ENCODE data around the gene C1orf122.

The C1orf122 gene

DNA sequence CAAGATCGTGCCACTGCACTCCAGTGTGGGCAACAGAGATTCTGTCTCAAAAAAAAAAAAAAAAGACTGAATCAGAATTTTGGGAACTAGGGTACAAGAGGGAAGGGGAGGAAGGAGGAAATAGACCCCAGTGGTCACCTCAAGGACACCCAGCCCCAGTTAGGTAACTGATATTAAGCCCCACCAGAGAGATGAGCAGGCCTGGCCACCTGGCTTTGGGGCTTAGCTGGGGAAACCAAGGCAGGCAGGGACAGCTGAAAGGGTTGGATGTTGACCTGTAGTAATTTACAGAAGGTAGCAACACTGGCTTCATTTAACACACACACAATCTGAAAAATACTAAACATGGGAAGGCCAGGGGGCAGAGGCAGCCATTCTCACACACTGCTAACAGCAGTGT, 5.2 kb upstream of the C1orf122 start:
- DNase-seq = no peak

DNA sequence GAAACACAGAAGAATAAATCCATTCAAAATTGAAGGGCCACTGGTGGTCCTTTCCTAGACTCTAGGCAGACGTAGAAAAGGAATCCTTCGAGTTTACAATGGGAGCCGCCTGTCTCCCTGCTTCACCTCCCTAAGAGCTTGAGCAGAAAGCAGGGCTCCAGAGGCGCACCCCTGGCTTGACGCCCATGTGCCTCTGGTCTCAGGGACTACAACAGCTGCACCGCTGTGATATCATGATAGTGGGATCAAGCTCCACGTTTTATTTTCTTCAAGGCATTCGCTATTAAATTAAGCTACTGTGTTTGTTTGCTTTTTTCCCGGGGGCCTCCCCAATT, 403 bp upstream of the C1orf122 start:
- DNase-seq = no peak

DNA sequence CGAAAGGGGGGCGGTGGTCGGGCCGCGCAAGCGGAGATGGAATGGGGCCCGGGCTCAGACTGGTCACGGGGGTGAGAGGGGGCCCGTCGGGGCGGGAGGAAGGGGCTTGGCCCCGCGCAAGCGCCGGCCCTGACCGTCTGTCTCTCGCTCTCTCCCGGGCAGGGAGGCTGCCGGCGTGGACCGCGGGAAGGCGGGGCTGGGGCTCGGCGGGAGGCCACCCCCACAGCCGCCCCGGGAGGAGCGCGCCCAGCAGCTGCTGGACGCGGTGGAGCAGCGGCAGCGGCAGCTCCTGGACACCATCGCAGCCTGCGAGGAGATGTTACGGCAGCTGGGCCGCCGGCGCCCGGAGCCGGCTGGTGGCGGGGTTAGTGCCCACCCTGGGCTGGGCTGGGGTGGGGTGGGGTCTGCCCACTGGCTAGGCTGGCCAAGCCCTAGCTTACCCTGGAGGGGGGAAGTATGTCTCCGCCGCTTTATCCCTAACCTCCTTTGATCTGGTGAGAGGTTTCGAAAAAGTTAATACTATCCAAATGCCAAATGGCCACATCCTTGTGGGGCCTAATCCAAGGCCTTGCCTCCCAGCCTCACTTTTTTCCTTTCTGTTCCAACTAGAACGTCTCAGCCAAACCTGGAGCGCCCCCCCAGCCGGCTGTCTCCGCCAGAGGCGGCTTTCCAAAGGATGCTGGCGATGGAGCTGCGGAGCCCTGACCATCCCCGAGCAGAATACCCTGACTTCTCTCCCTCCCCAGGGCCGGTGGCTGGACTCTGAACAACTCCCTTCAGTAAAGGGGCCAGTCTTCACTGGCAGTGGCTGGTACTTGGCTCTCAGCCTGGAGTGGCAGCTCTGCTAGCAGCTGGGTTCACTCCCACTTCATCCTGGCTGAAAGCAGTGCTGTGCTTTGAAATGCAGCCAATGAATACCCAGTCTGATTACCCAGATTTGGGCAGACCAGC, 1.1 kb downstream of the C1orf122 start:
- peak; percentile 85 for DNase-seq

DNA sequence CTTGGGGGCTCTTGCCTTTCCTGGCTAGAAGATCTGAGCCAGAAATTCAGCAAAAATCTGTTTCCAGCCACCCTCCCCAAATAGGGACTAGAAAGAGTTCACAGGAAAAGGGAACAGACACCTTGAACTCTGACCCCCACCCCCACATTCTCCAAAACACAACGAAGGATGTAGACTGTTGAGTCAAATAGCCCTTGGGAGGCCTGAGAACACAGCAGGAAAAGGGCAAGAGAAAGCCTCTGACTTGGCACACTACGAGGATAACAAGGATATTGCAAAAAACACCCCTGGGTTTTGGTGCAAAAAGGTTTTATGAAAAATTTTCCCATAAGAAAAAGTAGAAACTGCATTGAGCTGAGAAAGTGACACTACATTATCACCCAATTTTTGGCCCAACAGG, 2.4 kb downstream of the C1orf122 start:
- no peak for DNase-seq

DNA sequence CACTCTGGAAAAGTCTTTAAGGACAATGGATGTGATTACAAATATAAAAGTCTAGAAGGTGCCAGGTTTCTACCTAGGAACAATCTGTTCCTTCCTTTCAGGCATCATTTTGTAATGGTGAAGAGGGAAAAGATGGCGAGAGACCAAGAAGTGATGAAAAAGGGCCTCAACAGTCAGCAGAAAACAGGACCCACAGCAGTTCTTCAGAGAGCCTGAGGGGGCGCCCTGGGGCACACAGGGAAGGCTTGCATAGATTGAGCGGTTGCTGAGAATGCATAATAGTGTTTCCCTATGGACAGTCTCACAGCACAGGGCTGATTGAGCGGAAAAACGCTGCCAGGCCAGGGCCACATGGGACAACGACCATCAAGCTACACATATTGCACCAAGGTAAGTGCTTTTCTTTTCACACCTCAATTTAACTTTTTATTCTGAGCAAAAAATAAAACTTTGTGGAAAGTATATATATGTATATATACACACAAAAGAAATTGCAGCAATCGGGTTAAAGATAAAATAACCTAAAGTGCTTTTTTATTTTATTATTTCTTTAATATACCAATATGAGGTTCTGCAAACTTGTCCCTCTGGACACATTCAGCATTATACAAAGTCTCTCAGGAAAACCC, 3.6 kb downstream of the C1orf122 start:
- peak; percentile 86 for DNase-seq

DNA sequence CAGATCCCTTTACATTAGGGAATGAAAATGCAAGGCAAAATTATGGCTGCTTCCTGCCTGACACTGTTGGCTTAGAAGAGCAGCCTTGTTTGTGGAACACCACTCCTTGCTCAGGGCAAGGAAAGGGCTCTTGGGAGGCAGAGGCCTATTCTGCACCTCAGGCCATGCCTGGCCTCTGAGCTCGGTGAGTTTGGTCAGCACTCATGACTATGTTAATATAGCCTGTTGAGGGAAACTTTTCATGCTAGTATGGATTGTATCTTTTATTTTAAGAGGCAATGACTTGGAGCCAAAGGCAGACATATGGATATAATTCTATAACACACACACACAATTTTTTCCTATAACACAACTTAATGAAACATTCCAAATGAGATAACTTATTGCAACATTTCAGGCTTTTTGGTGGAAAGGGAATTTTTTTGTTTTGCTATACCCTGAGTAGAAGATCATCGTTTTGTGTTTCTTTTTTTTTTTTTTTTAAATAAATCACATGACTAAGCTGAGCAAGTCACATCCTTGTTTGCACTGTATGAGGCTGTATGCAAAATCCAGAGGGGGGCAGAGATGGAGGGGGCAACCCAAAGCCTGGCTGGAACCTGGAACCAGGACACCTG, 6.0 kb downstream of the C1orf122 start:
- DNase-seq = no peak

DNA sequence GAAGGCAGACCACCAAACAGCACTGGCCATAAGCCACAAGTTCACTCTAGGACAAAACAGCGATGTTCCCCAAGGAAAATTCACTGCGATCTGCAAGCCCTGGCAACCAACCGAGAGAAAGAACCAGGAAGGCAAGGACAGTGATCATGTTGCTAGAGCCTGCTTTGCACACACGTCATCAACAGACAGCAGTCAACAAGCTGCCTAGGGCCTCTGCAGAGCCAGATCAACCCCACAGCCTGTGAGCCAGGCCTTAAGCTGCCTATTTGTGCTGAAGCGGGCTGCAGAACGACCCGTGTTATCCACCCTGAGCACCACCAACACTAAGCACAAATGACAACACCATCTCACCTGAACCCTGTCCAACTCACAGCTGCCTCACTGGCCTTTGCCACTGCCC, 6.7 kb downstream of the C1orf122 start:
- DNase-seq = no peak

DNA sequence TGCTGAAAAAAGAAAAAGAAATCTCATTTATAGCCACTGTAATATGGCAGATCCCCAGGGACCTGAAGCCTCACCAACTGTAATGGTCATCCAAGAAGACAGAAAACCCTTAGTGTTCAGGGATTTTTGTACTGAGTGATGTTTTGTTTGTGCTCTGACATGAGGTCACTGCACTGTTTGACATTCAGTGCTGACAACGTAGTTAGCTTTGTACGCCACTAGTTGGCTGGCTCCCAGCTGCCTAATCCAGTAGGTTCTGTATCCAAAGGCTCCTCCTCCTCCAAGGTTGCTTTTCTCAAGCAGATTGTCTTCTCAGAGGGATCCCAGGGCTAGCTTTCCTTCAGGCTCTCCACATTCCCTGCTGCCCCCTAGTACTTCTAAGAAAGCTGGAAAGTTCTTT, 9.9 kb downstream of the C1orf122 start:
- DNase-seq = no peak

DNA sequence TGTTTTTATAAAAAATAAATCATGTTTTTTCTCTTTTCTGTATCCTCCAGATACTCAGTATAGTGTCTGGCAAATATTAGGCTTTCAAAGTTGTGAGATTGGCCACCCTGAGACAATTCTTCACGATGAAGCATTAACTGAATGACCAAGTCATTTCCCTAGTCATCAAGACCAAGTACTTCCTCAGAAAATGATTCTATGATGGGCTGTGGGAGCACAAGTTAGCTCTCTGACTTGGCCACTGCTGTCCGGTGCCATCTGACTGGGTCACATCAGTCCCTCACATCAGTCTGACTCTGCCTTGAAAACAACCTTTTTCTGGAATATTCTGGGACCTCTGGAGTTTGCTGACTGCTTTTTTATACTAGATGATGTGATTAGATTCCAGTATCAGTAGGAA, 13.9 kb downstream of the C1orf122 start:
- DNase-seq = no peak

DNA sequence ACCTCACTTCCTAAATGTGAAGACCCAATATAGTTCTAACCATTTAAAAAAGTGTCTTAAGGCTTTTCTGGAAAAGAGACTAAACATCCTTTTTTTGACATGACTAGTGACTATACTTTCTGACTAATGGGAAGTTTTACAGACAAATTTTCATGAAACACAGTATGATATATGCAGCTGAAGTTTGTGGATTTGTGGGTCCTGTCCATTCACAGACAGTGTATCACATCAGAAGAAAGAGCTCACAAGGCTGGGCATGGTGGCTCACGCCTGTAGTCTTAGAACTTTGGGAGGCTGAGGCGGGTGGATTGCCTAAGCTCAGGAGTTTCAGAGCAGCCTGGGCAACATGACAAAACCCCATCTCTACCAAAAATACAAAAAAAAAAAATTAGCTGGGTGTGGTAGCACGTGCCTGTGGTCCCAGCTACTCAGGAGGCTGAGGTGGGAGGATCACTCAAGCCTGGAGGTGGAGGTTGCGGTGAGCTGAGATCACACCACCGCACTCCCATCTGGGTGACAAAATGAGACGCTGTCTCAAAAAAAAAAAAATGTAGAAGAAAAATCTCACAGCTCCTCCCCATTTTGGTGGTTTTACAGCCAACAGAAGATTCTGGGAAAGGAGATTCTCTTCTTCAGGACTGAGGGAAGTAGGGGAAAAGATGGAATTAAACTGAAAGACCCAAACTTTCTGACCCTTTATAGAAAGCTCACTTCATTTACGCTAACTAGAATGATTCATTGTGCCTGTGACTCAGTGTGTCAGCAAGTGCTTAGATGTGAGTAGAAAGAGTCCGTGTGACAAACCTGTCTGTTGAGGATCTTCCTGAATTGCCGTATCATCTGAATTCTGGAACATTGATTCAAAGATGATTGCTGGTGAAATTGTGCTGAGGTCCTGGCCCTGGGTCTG, 15.6 kb downstream of the C1orf122 start:
- DNase-seq = no peak

DNA sequence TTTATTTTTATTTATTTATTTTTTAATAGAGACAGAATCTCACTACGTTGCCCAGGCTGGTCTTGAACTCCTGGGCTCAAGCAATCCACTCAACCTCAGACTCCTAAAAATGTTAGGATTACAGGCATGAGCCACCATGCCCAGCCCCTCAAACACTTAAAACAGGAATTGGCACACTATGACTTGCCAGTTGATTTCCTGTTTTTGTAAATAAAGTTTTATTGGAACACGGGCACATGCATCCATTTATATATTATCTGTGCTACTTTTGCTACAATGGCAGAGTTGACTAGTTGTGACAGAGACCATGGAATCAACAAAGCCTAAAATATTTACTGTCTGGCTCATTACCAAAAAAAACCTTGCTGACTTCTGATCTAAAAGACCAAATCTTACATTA, 16.4 kb downstream of the C1orf122 start:
- DNase-seq = no peak

DNA sequence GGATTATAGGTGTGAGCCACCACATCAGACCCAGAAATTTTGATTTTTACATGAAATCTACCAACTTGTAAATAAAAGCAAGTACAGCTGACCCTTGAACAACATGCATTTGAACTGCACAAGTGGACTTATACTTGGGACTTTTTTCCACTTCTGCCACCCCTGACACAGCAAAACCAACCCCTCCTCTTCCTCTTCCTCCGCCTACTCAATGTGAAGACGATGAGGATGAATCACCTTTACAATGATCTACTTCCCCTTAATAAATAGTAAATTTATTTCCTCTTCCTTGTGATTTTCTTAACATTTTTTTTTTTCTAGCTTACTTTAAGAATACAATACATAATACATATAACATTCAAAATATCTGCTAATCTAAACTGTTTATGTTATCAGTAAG, 17.9 kb downstream of the C1orf122 start:
- no peak for DNase-seq

DNA sequence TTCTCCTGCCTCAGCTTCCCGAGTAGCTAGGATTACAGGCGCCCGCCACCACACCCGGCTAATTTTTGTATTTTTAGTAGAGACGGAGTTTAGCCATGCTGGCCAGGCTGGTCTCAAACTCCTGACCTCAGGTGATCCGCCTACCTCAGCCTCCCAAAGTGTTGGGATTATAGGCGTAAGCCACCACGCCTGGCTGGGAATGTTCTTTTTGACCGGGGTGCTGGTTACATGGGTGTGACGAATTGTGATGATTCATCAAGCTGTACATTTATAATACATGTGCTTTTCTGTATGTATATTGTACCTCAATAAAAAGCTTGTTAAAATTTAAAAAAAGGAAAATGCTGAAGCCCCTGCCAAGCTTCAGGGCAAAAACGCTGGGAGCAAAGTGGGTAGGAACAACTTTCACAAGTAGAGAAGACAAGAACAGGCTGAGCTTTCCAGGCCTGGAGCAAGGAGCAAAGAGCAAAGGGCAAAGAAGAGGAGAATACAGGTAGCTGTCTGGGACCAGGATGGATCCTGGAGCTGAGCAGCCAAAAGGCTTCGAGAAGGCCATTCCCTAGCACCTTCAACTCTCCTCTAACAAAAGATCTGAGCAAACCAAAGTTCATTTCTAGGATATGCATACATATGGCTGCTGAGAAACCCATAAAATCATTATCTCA, 21.0 kb downstream of the C1orf122 start:
- no peak for DNase-seq

DNA sequence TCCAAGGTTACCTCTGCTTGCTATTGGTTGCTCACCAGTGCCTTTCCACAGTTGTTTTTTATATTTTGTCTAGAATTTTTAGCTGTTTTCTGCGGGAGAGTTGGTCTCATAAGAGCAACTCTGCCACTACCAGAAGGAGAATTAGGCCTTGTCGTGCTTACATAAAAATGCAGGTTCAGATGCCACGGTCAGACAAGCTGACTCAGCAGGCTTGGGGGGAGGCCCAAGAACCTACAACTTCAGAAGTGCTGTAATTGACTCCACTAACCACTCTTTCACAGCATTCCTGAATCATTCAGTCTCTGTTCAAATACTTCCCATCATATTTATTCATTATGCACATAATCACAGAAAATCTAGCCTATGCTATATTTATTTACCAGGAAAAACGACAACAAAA, 23.5 kb downstream of the C1orf122 start:
- DNase-seq = no peak

DNA sequence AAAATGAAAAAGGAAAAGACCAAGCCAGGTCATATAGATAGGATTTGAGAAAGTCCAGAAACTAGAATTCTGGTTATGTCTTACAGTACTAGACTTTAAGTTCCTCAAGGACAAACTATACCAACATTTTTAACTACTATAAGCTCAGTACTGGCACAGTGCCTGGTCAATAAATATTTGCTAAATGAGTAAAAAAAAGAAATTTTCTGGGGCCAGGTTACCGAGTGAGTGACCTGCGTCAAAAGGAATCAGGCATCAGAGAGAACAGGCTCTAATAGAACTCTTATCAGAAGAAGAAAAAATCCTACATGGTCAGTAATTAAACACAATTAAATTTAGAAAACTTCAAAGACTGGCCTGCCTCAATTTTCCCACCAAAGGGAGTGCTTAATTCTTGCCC, 24.2 kb downstream of the C1orf122 start:
- DNase-seq = no peak

DNA sequence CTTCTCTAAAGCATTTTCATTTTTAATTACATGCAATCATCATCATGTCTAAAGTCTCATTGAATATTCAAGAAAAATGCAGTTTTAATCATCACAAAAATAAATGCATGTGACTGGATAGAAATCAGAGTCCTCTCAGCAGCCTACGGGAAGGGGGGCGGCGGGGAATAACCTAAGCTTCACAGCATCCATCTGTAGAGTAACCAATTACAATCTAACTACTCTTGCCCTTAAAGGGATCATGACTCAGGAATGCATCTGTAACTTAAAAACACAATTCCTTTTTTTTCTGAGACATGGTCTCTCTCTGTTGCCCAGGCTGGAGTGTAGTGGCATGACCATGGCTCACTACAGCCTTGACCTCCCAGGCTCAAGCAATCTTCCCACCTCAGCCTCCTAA, 29.2 kb downstream of the C1orf122 start:
- DNase-seq = no peak

DNA sequence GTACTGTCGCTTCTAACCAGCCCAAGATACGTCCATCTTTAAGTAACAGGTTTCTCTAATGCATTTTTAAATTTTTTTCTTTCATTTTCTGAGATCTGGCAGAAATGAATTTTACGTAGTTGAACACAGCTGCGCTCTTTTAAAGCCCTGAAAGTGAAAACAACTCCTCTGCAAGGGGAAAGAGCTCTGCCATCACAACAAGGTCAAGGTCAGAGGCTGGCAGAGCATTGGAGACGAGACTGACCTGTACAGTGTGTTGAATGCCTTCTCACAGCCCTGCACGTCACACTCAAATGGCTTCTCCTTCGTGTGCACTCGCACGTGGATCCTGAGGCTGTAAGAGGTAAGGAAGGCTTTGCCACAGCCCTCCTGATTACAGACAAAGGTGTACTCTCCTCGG, 32.1 kb downstream of the C1orf122 start:
- DNase-seq = no peak

DNA sequence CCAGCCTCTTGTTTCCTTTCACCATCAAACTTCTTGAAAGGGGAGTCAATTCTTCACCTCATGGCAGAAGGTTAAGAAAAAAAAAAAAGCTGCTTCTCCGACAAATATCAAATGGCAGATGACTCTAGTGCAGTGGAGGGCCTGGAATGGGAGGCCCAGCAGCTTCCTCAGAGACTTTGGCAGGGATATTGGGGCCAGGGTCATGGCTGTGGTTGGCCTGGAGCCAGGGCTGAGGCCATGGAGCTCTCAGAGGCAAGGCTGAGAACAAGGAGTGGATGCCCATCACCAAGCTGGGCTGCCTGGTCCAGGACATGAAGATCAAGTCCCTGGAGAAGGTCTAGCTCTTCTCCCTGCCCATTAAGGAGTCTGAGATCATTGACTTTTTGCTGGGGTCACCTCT, 33.1 kb downstream of the C1orf122 start:
- DNase-seq = no peak

DNA sequence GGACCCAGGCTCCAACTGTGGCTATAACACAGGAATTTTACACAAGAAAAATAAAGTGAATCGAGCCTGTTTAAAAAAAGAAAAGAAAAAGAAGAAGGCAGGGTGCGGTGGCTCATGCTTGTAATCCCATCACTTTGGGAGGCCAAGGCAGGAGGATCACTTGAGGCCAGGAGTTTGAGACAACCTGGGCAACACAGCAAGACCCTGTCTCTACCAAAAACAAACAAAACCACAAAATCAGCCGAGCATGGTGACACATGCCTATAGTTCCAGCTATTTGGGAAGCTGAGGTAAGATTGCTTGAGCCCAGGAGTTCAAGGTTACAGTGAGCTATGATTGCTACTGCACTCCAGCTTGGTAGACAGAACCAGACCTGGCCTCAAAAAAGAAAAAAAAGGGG, 34.1 kb downstream of the C1orf122 start:
- DNase-seq = no peak

DNA sequence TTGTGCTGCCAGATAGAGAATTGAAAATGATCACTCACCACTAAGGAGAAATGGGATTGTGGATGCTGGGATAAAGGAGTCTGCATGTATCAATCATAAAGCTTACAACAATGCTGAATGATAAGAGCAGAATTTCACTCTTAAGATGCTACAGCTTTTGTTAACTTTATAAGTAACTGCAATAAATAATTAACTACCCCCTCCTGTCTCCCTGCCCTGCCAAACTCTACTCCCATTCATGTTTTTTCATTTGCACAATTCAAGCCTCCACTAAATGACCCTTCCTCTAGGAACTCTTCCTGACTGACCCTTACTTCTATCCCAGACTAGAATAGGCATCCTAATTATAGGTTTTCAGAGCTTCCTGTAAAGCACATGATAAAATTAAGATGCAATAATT, 36.9 kb downstream of the C1orf122 start:
- no peak for DNase-seq

DNA sequence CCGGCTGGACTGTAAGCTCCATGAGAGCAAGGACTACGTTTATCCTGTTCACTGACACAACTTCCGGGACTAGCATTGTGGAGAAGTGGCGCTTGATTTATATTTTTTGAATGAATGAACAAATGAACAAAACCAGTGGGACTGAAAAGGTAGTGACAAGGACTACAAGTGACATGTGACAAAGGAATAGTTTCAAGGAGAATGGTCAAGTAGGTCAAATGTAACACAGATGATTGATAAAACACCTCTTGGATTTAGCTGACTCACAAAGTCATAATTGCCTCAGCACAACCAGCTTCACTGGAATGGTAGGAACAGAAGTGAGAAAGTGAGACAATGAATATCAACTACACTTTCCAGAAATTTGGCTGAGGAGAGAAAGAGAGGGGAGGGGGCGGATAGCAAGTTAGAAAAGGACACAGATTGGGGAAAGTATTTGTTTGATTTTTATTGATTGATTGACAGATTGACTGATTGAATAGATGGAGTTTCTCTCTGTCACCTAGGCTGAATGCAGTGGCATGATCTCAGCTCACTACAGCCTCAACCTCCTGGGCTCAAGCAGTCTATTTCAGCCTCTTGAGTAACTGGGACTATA, 37.6 kb downstream of the C1orf122 start:
- no peak for DNase-seq

DNA sequence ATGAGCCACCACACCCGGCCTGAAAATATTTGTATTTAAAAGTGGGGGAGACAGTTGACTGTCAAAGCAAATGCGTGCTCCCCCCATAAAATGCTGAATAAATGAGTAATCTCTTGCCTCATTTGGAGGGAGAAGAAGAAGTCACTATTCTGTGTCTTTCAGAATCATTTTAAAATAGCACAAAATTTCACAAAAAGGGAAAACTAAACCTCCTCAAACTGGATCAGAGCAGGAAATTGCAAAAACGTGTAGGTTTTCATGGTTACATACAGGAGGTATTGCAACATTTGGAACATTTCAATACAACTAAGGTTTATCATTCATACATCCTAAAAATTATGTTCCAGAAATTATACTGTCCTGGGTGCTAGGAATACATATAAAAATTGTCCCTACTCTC, 38.2 kb downstream of the C1orf122 start:
- no peak for DNase-seq
